Ramos (cell line): ENCODE results near the gene RAD51B.

ENCODE experiments used
- in situ Hi-C: fragments of 300-500 bp; cut with MboI; formaldehyde crosslinking; loops from one replicate; pipeline ENCODE4 v1.14.3; 2022; ENCODE audit warnings: low sequenced_read_pairs; ENCODE audit not compliant: unreplicated experiment

RAD51B gene

GRCh38 chr14:67887478-67887877 lies 67.9 kb downstream of the RAD51B start:
- in situ Hi-C loops: no loop called here

GRCh38 chr14:67889455-67889854 lies 69.9 kb downstream of the RAD51B start:
- in situ Hi-C loops: no loop called here

GRCh38 chr14:67892466-67893100 lies 73.0 kb downstream of the RAD51B start:
- in situ Hi-C loops: no loop called here

DNA sequence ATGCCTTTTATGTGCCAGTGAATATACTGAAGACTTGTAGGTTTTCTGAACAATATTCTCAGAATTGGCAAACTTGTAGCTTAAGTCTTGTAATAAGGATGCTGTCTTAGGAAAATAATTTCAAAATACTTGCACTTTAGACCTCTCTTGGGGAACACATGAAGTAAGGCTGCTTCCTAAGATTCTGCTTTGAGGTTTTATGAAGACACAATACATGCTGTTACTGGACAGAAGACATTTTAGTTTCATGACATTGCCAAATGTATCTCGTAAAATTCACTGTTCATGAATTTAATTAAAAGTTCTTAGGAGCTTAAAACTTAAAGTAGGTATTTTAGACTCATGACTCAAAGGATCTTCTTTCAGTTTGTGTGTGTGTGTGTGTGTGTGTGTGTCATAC lies 80.7 kb downstream of the RAD51B start:
- in situ Hi-C loops: no loop called here

- in situ Hi-C loops: no loop called here
These were observed 88.6 kb downstream of the RAD51B start for GRCh38 chr14:67908052-67908754.

DNA sequence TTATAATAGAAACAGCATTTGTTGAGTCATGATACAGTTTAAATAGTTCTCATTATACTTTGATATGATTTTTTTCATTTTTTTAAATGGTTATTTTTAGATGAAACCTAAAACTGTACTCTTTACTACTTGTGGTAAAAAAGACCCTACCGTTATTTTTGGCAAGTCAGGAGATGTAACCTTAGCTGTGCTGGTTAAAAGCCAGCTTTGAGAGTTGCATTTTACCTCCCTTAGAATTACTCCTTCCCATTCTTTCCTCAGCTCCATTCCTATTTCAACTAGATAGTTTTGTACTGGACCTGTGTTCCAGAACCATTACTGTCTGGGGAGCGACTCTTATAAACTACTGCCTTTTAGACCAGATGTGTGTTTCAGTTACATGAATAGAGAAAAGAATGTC lies 92.0 kb downstream of the RAD51B start:
- in situ Hi-C loops: no loop called here

DNA sequence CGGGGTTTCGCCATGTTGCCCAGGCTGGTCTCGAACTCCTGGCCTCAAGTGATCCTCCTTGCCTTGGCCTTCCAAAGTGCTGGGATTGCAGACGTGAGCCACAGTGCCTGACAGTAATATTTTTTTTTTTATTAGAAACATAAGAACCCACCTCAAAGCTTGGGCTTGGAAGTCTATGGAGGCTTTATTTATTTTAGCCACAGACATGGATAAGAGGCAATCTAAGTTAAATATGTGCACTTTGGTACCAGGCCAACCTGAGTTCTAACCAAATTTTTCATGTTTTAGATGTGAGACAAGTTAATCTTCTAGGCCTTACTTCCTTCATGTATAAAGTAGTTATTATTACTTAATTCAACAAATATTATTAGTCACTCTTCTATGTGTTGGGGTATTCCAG lies 96.9 kb downstream of the RAD51B start:
- in situ Hi-C loops: no loop called here

GRCh38 chr14:67917006-67917405 lies 97.4 kb downstream of the RAD51B start:
- in situ Hi-C loops: no loop called here

- in situ Hi-C loops: no loop called here
These were observed 99.3 kb downstream of the RAD51B start for GRCh38 chr14:67918838-67919237.

- in situ Hi-C loops: no loop called here
These were observed 99.9 kb downstream of the RAD51B start for GRCh38 chr14:67919259-67920032.

GRCh38 chr14:67926821-67927220 lies 107.2 kb downstream of the RAD51B start:
- in situ Hi-C loops: loop anchor here (25.0 kb wide), 1 partner anchor 310 kb away; no protein-coding TSS in a partner anchor

GRCh38 chr14:67927244-67927643 lies 107.7 kb downstream of the RAD51B start:
- in situ Hi-C loops: loop anchor here (25.0 kb wide), 1 partner anchor 310 kb away; no protein-coding TSS in a partner anchor

- in situ Hi-C loops: loop anchor here (25.0 kb wide), 1 partner anchor 309 kb away; no protein-coding TSS in a partner anchor
These were observed 108.8 kb downstream of the RAD51B start for GRCh38 chr14:67928375-67928774.

GRCh38 chr14:67932708-67933246 lies 113.2 kb downstream of the RAD51B start:
- in situ Hi-C loops: loop anchor here (10.0 to 25.0 kb wide), 2 partner anchors 305 to 892 kb away; no protein-coding TSS in a partner anchor

- in situ Hi-C loops: loop anchor here (10.0 to 25.0 kb wide), 2 partner anchors 304 to 892 kb away; no protein-coding TSS in a partner anchor
These were observed 113.7 kb downstream of the RAD51B start for GRCh38 chr14:67933266-67933665.

- in situ Hi-C loops: loop anchor here (10.0 to 25.0 kb wide), 2 partner anchors 303 to 891 kb away; no protein-coding TSS in a partner anchor
These were observed 114.5 kb downstream of the RAD51B start for GRCh38 chr14:67934087-67934486.

DNA sequence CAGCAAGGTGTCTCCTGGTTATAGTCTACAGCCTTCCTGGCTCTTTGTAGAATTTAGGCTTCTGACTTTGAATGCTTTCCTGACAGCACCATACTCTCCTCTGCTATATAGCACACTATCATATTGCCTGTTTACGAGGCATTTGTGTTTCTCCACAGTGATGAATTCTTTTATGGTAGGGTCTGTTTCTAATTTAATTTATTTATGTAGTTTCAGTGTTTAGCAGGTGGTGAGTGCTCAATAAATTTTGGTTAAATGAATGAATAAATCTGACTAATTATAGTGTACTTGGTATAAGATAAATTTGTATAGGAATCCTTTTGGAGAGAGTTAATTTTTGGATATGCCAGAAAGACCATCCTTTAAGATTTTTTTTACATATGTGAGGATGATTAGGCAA lies 115.3 kb downstream of the RAD51B start:
- in situ Hi-C loops: loop anchor here (10.0 to 25.0 kb wide), 2 partner anchors 302 to 890 kb away; no protein-coding TSS in a partner anchor

GRCh38 chr14:67935371-67935770 lies 115.8 kb downstream of the RAD51B start:
- in situ Hi-C loops: loop anchor here (10.0 to 25.0 kb wide), 2 partner anchors 302 to 889 kb away; no protein-coding TSS in a partner anchor

- in situ Hi-C loops: loop anchor here (10.0 to 25.0 kb wide), 2 partner anchors 299 to 887 kb away; no protein-coding TSS in a partner anchor
These were observed 118.5 kb downstream of the RAD51B start for GRCh38 chr14:67938071-67938470.
